GM18526 (cell line): ENCODE data around the gene USP17L26.
"Not testable (repeated sequence)": the region's sequence is repeated elsewhere in the genome, so short reads cannot be mapped to it uniquely, and the experiment has no call there.

Experiments
- POLR2A ChIP-seq: IDR thresholded peaks from 3 replicates; pipeline ENCODE4 v1.6.1; 2011; ENCODE audit not compliant: insufficient read length; ENCODE audit errors: extremely low read depth

USP17L26 gene

DNA sequence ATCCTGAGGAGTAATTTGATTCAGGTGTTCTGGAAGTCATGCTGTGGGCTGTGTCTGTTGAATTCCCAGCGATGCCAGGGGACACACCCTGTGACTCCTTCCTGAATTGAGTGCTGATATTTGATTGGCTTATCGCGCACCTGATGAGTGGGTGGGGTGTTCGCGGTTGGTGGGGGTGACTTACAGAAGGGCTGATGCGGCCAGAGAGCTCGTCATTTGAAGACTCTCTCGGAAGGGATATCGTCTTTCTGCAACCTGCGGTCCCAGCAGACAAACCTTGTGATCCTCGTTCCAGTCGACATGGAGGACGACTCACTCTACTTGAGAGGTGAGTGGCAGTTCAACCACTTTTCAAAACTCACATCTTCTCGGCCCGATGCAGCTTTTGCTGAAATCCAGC, at the start of gene USP17L26:
Gene USP17L26 (plus strand): TSS at position 301 of the 400 bp plus-strand sequence. CDS start 0 bp downstream, at position 301.
- TF ChIP-seq POLR2A = not testable (repeated sequence)

- not testable (repeated sequence) for TF ChIP-seq POLR2A
Observed at GRCh38 chr4:9324865-9325264, 9.6 kb upstream of the USP17L26 start, which contains the start of gene USP17L24. USP17L24 (plus strand) TSS chr4:9325165; CDS start chr4:9325165, 0 bp downstream.

DNA sequence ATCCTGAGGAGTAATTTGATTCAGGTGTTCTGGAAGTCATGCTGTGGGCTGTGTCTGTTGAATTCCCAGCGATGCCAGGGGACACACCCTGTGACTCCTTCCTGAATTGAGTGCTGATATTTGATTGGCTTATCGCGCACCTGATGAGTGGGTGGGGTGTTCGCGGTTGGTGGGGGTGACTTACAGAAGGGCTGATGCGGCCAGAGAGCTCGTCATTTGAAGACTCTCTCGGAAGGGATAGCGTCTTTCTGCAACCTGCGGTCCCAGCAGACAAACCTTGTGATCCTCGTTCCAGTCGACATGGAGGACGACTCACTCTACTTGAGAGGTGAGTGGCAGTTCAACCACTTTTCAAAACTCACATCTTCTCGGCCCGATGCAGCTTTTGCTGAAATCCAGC, 4.8 kb upstream of the USP17L26 start, which contains the start of gene USP17L25:
Gene USP17L25 (plus strand): TSS at position 301 of the 400 bp plus-strand sequence. CDS start 0 bp downstream, at position 301.
- TF ChIP-seq POLR2A = not testable (repeated sequence)

- TF ChIP-seq POLR2A = not testable (repeated sequence)
Observed at GRCh38 chr4:9339103-9339502, 4.6 kb downstream of the USP17L26 start, which contains the start of gene USP17L5. USP17L5 (plus strand) TSS chr4:9339403; CDS start chr4:9339403, 0 bp downstream.

DNA sequence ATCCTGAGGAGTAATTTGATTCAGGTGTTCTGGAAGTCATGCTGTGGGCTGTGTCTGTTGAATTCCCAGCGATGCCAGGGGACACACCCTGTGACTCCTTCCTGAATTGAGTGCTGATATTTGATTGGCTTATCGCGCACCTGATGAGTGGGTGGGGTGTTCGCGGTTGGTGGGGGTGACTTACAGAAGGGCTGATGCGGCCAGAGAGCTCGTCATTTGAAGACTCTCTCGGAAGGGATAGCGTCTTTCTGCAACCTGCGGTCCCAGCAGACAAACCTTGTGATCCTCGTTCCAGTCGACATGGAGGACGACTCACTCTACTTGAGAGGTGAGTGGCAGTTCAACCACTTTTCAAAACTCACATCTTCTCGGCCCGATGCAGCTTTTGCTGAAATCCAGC, 9.4 kb downstream of the USP17L26 start, which contains the start of gene USP17L27:
Gene USP17L27 (plus strand): TSS at position 301 of the 400 bp plus-strand sequence. CDS start 0 bp downstream, at position 301.
- TF ChIP-seq POLR2A = not testable (repeated sequence)

DNA sequence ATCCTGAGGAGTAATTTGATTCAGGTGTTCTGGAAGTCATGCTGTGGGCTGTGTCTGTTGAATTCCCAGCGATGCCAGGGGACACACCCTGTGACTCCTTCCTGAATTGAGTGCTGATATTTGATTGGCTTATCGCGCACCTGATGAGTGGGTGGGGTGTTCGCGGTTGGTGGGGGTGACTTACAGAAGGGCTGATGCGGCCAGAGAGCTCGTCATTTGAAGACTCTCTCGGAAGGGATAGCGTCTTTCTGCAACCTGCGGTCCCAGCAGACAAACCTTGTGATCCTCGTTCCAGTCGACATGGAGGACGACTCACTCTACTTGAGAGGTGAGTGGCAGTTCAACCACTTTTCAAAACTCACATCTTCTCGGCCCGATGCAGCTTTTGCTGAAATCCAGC, 14.1 kb downstream of the USP17L26 start, which contains the start of gene USP17L28:
Gene USP17L28 (plus strand): TSS at position 301 of the 400 bp plus-strand sequence. CDS start 0 bp downstream, at position 301.
- TF ChIP-seq POLR2A = not testable (repeated sequence)

GRCh38 chr4:9353338-9353737, 18.9 kb downstream of the USP17L26 start, which contains the start of gene USP17L29:
USP17L29 (plus strand) TSS chr4:9353638; CDS start chr4:9353638, 0 bp downstream.
- not testable (repeated sequence) for TF ChIP-seq POLR2A

GRCh38 chr4:9362829-9363228, 28.4 kb downstream of the USP17L26 start, which contains the start of gene USP17L30:
USP17L30 (plus strand) TSS chr4:9363129; CDS start chr4:9363129, 0 bp downstream.
- TF ChIP-seq POLR2A = not testable (repeated sequence)

GRCh38 chr4:9384126-9384525, 49.7 kb downstream of the USP17L26 start:
- TF ChIP-seq POLR2A = no peak
